Right hindlimb (tissue), 1 donor: ENCODE results near the gene CNOT3.

Experiments used
- DNase-seq: peaks from one replicate; pipeline ENCODE4 v3.0.0-alpha.2; 2018

The CNOT3 gene

DNA sequence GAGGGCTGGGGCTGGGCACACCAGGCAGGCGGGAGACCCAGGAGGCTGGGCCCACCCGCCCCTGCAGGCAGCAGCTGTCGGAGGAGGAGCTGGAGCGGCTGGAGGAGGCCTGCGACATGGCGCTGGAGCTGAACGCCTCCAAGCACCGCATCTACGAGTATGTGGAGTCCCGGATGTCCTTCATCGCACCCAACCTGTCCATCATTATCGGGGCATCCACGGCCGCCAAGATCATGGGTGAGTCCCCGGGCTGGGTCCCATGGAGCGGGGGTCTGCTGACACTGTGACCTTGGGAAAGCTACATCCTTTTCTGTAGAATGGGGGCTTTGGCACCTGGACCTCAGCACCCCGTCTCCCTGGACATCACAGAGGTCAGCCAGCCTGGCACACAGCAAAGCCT is 13.9 kb upstream of the CNOT3 start:
- DNase-seq, result no peak

DNA sequence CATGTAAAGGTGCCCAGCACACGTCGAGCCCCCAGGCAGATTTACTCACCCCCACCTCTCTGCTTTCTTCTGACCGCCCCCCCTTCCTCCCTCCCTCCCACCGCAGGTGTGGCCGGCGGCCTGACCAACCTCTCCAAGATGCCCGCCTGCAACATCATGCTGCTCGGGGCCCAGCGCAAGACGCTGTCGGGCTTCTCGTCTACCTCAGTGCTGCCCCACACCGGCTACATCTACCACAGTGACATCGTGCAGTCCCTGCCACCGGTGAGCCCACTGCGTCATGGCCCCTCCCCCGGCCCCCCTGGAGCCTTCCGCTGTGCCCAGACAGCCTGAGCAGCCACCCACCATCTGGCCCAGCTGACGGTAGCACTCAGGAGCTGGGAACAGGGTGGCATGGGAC is 13.2 kb upstream of the CNOT3 start:
- DNase-seq, result no peak

GRCh38 chr19:54125713-54126112 is 11.8 kb upstream of the CNOT3 start:
- no peak for DNase-seq

DNA sequence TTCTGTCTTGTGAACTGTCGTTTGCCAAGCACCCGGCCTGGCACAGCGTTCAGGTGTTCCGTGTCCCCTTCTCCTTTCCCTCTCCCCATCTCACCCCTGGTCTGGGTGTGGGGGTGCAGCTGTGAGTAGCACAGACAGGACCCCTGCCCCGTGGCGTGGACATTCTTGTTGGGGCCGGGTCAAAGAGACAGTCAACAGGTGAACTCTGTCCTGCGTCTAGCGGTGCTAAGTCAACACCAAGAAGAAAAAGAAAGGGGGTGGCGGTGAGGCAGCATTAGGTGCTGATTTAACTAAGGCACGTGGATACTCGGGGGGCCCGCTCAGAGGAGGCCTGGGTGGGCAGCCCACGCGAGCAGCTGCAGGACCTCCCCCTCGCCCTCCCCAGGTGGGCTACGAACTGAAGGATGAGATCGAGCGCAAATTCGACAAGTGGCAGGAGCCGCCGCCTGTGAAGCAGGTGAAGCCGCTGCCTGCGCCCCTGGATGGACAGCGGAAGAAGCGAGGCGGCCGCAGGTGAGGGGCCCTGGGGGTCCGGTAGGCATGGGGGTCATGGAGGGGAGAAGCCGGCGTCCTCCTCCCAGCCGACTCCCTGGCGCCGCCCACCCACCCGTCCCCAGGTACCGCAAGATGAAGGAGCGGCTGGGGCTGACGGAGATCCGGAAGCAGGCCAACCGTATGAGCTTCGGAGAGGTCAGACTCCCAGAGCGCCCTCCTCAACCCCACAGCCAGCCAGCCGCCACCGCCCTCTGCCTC is 9.7 kb upstream of the CNOT3 start:
- no peak for DNase-seq

GRCh38 chr19:54128441-54128725 is 9.2 kb upstream of the CNOT3 start:
- no peak for DNase-seq

DNA sequence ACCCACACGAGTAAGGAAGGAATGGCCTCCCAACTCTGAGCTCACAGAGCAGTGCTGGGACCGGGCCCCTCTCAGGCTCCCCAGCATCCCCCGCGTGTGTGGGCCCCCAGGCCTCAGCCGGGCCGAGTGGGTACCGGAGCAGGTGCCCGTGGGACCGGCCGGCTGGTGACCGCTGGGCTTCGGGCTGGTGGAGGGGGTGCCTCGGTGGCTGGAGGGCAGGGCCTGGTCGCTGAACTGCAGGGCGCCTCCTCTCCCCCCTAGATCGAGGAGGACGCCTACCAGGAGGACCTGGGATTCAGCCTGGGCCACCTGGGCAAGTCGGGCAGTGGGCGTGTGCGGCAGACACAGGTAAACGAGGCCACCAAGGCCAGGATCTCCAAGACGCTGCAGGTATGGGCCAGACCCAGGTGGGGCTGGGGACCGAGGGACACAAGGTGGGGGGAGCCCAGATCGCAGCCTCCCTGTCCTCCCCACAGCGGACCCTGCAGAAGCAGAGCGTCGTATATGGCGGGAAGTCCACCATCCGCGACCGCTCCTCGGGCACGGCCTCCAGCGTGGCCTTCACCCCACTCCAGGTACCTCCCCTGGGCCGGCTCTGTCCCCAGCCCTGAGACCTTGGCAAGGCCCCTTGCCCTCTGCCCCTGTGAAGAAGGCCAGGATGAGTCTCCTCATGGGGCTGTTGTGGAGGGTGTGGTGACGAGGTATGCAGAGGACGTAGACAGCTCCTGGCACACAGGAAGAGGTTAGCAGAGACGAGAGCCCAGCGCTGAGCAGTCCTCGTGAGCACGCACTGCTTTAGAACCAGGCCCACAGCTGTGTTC is 8.6 kb upstream of the CNOT3 start:
- DNase-seq, result no peak

GRCh38 chr19:54129617-54129996 is 8.0 kb upstream of the CNOT3 start:
- DNase-seq, result no peak

DNA sequence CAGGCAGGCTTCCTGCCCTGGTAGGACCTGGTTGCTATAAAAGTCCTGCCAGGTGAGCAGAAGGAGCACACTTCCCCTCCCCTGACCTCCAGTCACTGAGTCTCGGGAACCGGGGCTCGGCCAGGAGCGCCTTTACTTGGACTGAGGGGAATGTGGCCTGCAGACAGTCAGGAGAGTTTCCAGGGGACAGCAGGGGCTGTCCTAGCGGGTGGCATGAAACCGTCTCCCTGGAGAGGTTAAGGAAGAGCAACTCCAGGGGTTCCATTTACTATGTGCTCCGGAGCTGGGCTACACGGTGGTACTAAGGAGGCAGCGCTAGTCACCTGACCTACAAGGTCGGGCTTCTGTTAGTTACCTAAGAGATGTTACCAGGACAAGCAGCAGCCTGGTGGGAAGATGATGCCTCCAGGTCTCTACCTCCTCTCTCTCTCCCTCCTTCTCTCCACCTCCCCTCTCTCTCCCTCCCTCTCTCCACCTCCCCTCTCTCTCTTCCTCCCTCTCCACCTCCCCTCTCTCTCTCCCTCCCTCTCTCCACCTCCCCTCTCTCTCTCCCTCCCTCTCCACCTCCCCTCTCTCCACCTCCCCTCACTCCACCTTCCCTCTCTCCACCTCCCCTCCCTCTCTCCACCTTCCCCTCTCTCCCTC is 4.1 kb upstream of the CNOT3 start:
- peak; percentile 61 for DNase-seq

DNA sequence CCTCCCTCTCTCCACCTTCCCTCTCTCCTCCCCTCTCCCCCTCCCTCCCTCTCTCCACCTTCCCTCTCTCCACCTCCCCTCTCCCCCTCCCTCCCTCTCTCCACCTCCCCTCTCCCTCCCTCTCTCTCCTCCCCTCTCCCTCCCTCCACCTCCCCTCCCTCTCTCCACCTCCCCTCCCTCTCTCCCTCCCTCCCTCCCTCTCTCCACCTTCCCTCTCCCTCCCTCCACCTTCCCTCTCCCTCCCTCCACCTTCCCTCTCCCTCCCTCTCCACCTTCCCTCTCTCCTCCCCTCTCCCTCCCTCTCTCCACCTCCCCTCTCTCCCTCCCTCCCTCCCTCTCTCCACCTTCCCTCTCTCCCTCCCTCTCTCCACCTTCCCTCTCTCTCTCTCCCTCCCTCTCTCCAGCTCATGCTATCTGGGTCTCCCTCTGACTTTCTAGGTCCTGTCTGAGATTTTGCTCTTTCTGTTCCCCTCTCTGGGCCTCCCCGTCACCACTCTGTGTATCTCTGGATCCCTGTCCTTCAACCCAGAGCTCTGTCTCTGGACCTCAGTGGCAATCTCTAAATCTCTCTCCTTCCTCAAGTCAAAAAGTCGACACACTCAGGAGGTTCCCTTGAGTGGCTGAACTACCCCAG is 3.5 kb upstream of the CNOT3 start:
- DNase-seq, result no peak

DNA sequence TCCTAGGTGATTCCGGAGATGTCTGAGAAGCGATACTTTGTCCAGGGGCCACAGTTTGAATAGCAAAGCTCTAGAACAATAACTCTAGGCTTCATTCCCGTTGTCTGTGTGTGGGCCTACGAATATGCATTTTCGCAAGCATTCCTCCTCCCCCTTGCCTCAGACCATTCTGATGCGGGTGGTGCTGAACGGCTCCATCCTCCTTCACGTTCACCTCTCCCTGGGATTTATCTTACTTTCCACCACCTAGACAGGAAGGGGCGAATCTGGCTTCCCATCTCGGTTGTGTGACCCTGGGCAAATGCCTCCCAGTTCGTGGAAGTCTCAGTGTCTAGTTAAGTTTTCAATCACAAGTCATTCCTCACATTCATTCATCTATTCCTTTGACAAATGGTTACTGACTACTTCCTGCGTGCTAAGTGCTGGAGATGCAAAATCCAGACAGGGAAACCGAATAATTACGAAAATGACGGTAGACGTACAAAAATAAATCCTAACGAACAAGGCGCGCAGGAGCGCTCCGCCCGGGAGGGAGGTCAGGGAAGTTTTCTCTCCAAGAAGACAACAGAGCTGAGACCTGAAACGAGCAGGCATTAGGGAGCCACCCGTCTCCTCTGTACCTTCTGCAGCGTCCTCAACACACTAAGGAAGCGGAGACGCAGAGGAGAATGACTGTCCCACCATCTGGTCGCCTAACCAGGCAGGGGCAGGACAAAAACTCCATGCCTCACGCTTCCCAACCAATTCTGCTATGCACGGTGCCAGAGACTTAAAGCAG is 1.3 kb upstream of the CNOT3 start:
- DNase-seq, result no peak

GRCh38 chr19:54136864-54137698 is 481 bp upstream of the CNOT3 start:
- DNase-seq, result peak; percentile 100

GRCh38 chr19:54138489-54139256 is 1.1 kb downstream of the CNOT3 start:
- DNase-seq, result peak; percentile 40

DNA sequence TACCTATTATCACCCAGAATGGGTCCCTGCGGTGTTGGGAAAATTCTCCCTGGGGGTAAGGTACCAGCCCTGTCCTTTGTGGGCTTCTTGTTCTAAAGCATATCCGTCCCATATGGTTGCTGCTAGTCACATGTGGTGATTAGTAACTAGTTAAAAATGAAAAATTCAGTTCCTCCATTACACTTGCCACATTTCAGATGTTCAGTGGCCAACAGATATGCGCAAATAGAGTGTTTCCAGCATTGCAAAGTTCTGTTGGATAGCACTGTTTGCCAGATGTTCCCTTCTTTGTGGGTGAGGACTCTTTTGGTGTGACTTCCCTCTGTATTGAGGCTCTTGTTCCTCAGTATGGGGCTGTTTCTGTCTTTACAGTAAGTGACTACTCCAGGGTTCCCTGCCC is 3.8 kb downstream of the CNOT3 start:
- no peak for DNase-seq

GRCh38 chr19:54142166-54142780 is 4.7 kb downstream of the CNOT3 start:
- no peak for DNase-seq

- no peak for DNase-seq
Measured at GRCh38 chr19:54145541-54146158, 8.1 kb downstream of the CNOT3 start.

DNA sequence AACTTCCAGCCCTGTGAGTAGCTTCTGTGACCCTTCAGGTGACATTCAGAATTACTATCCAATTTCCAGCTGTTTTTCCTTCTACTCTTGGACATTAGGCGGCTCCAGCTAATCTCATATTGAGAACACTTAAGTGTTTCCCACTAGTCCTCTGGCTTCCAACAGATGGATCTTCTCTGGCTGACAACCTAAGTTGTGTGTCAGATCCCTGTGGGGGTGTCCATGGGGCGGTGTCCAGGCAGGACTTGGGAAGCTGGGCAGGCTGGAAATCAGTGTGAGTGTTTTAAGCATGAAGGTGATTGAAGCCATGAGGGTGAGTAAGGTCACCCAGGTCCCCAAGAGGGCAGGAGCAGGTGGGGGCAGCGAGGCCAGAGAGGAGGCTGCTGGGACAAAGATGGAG is 10.1 kb downstream of the CNOT3 start:
- no peak for DNase-seq

GRCh38 chr19:54148158-54148557 is 10.6 kb downstream of the CNOT3 start:
- DNase-seq, result no peak

- DNase-seq, result no peak
Measured at GRCh38 chr19:54149021-54149812, 11.7 kb downstream of the CNOT3 start.

DNA sequence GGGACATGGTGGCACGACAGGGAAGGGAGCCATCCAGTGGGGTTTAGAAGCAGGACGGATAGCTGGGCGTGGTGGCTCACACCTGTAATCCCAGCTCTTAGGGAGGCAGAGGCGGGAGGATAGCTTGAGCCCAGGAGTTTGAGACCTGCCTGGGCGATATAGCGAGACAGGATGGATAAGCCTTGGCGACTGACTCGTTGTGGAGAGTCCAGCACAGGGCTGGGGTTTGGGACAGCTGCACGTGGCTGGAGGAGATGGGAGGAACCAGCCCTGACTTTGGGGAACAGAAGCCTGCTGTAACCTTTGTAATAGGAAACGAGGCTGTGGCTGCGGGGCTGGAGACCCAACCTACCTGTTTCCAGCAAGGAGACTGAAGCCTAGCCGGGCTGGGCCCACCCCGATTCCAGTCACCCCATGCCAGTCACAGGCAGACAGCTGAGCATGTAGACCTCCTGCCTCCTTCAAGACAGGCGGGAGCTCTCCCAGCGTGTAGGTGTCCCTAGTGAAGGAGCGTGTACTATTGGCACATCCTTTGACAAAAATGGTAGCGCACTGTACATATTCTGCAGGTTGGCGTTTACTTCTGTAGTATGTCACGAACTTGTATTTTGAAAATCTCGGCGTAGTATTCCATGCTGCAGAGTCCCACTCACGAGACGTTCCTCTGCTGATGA is 13.9 kb downstream of the CNOT3 start:
- no peak for DNase-seq
